ENCODE results near the gene ME1.
"Not testable (repeated sequence)": the region's sequence is repeated elsewhere in the genome, so short reads cannot be mapped to it uniquely, and the experiment has no call there.

ME1 gene

DNA sequence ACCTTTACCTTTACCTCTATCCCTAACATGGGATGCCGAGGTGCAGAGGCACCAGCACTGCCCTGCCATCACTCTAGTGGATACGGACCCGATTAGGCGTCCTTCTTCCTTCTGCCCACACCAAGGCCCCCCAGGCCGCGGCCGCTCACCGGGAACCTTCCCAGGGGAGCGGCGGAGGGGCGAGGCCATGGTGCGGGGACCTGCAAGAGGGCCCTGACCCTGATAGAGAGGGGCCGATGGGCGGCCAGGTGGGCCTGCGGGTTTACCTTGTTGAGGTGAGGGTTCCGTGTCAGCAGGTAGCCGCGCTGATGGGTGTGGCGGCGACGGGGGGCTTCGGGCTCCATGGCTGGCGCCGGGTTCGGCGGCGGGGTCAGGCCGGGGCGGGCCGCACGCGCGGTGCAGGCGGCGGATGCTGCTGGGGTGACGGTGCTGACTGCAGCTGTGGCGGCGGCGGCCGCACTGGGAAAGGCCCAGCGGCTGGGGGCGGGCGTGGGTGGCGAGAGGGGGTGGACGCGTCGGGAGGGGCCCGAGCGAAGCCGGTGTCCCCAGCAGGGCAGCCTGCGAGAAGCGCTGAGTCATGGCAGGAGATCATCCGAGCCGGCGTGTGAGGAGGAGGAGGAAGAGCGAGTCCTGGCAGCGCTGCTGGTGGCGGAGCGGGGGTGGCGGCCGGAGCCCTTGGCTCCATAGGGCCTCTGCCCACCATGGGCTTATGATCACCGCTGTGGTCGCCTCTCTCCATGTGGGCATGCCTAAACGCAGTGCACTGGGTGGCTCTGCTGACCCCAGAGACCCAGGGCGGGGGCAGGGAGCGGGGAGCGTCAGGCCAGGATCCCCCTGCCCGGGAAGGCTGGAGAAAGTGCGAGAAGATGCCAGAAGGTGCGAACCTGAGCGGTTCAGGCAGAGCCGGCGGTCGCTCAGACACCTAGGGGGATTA lies at the start of gene ME1:
ME1 (minus strand) TSS at position 441 of the 934 bp plus-strand sequence; CDS start at position 344, 97 bp downstream.
- no peak for DNase-seq

- no peak for DNase-seq
Observed at GRCh38 chr6:83480470-83480869, 49.6 kb upstream of the ME1 start.

GRCh38 chr6:83479389-83479788 lies 48.5 kb upstream of the ME1 start:
- DNase-seq: no peak

DNA sequence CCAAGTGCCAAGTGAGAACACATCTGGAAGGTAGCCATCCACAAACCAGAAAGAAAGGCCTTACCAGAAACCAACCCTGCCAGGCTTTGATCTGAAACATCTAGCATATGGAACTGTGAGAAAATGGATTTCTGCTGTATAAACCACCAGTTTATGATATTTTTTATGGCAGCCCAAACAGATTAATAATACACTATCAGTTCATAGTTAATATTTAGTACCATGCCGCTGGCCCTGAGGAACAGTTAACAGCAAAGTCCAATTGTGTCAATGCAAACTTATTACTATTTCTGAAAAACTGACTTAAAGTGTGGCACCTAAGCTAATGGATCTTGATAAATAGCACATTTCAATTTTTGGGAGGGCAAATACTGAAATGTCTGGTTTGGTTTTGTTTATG lies 46.1 kb upstream of the ME1 start:
- DNase-seq: no peak

- DNase-seq: no peak
Observed at GRCh38 chr6:83474309-83474708, 43.5 kb upstream of the ME1 start.

DNA sequence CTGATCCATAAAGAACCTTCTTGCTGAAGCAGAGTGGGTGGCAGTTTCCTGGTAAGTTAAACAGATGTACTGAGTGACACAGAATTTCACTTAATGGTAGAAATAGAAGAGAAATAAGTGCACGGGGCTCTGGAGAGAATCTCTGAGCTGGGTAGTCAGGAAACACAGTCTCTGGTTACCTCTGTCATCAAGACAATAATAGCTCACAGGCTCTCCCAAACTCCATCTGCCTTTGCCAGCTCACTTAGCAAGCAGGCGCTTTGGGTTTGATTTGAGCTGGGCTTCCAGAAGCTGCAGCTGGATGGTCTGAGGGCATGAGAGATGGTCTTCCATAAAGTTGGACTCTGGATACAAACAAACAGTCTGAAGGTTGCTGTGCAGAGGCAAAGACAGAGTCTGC lies 41.9 kb upstream of the ME1 start:
- no peak for DNase-seq

GRCh38 chr6:83470587-83470986 lies 39.7 kb upstream of the ME1 start:
- DNase-seq: no peak

- no peak for DNase-seq
Observed at GRCh38 chr6:83470001-83470400, 39.1 kb upstream of the ME1 start.

GRCh38 chr6:83467620-83468036 lies 36.8 kb upstream of the ME1 start:
- DNase-seq: no peak

GRCh38 chr6:83466328-83466727 lies 35.5 kb upstream of the ME1 start:
- no peak for DNase-seq

DNA sequence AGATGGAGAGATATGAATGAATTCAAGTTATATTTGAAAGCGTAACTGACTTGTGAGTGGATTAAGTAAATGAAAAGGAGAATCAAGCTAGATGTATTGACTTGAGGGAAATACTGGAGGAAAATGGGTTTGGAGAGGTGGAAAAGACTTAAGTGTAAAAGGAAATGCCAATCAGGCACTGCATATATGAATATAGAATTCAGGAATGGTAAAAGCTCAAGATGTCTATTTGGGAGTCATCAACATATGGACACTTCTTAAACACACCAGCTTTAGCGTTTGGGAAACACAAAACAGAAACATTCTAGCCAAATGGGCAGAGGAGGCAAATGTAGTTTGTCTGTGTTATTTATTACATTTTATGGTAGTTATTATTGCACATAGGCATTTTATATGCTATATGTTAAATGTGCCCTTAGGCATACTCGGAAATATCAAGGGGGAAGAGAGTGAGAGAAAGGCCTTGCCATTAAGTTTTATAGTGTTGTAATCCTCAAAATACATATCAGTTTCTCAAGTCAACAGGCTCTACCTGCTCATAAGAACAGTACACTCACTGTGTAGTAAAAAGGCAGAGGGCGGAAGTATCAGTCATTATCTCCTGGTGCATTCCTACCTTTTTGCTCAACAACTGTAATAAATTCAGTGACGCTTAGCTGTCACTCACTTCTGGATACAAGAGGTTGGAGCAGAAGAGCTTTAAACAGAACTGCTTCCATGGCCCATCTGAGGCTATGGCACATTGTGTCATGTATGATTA lies 33.7 kb upstream of the ME1 start:
- DNase-seq: no peak

DNA sequence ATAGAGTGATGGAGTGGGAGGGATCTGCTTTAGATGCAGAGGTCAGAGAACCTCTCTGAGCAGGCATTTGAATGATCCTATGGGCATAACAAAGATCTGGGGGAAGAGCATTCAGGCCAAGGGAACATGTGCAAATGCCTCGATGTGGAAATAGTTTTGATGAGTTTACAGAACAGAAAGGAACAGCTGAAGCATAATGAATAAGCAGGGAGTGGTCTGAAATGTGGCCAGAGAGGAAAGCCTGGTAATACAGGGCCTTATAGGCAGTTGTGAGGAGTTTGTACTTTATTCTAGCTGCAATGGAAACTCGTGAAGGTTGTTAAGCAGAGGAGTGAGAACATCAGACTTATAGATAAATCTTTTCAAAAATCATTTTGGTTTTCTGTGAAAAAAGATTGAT lies 33.0 kb upstream of the ME1 start:
- no peak for DNase-seq

GRCh38 chr6:83462524-83462923 lies 31.7 kb upstream of the ME1 start:
- DNase-seq: no peak

- no peak for DNase-seq
Observed at GRCh38 chr6:83461438-83461837, 30.6 kb upstream of the ME1 start.

GRCh38 chr6:83459663-83460062 lies 28.8 kb upstream of the ME1 start:
- DNase-seq: no peak

GRCh38 chr6:83450015-83450414 lies 19.2 kb upstream of the ME1 start:
- not testable (repeated sequence) for DNase-seq

DNA sequence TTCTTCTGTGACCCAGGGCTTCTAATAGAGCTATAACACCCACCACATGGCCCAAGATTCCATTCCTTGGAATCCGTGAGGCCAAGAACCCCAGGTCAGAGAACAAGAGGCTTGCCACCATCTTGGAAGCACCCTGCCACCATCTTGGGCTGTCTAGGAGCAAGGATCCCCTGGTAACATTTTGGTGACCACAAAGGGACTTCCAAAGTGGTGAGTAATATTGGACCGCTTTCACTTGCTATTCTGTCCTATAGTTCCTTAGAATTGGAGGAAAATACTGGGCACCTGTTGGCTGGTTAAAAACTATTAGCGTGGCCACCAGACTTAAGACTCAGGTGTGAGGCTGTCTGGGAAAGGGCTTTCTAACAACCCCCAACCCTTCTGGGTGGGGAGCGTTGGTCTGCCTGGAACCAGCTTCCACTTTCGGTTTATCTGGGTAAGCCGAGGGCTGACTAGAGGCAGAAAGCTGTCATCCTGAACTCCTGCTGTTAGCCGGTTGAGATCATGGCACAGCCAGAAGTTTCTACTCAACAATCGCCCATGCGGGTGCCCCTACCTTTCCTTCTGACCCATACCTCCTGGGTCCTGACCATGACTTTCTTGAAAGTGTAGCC lies 13.3 kb upstream of the ME1 start:
- not testable (repeated sequence) for DNase-seq

GRCh38 chr6:83443516-83443915 lies 12.7 kb upstream of the ME1 start:
- DNase-seq: no peak

GRCh38 chr6:83442752-83443151 lies 11.9 kb upstream of the ME1 start:
- DNase-seq: no peak

DNA sequence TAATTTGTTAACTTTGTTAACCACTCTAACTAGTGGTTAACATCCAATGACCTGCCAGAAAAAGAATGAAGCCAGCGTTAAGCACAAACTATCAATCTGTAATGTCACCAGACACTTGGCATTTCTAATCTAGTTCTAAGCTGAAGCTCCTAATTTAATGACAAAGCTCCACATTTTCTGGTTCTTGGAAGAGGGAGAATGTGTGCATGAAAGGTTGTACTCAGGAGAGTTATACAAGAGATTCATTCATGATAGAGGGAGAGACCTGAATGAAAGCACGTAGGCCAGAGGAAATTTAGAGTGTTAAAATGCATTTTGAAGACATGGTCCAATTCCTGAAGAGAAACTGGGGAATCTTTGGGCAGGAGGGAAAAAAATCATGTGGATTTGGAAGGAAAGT lies 8.3 kb upstream of the ME1 start:
- DNase-seq: no peak

- no peak for DNase-seq
Observed at GRCh38 chr6:83436674-83437073, 5.8 kb upstream of the ME1 start.

GRCh38 chr6:83433177-83433576 lies 2.3 kb upstream of the ME1 start:
- DNase-seq: no peak

DNA sequence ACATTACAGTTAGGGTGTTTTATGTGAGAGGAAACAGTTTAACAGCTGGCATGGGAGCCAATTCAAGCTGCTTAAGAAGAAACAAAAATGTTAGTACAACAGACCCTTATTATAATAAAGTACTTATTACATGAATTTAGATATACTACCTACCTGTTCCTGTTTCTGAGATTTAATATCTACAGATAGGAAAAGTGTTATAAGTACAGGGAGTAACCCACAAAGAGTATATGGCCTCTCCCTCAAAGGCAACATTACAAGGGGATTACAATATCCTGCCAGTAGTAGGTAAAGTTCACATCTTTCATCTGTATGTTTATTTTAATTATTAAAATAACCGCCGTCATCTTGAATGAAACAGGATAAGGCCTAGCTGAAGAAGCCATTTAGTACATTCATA lies 1.8 kb upstream of the ME1 start:
- no peak for DNase-seq

All from NCI-H1436 (cell line).